GM19455 (cell line): ENCODE data around the gene NPNT.

Experiments used
- ATAC-seq: cut with Tn5 transposase; IDR thresholded peaks from one replicate; pipeline ENCODE4 v1.9.1; 2021; ENCODE audit not compliant: unreplicated experiment

NPNT gene

GRCh38 chr4:105967058-105967658 is 71.9 kb downstream of the NPNT start:
- ATAC-seq = no peak

- no peak for ATAC-seq
These were observed 74.3 kb downstream of the NPNT start for GRCh38 chr4:105969575-105969974.

GRCh38 chr4:105970371-105970770 is 75.1 kb downstream of the NPNT start:
- no peak for ATAC-seq

- no peak for ATAC-seq
These were observed 75.8 kb downstream of the NPNT start for GRCh38 chr4:105971036-105971435.

GRCh38 chr4:105972946-105973621 is 77.8 kb downstream of the NPNT start:
- no peak for ATAC-seq

GRCh38 chr4:105976915-105977314 is 81.6 kb downstream of the NPNT start:
- ATAC-seq = no peak

GRCh38 chr4:105978684-105979296 is 83.5 kb downstream of the NPNT start:
- ATAC-seq = no peak

- no peak for ATAC-seq
These were observed 84.2 kb downstream of the NPNT start for GRCh38 chr4:105979506-105979905.

- no peak for ATAC-seq
These were observed 93.4 kb downstream of the NPNT start for GRCh38 chr4:105988671-105989070.

- no peak for ATAC-seq
These were observed 94.4 kb downstream of the NPNT start for GRCh38 chr4:105989485-105990242.

GRCh38 chr4:105990933-105991332 is 95.7 kb downstream of the NPNT start:
- no peak for ATAC-seq

- ATAC-seq = no peak
These were observed 96.5 kb downstream of the NPNT start for GRCh38 chr4:105991726-105992125.

- no peak for ATAC-seq
These were observed 97.5 kb downstream of the NPNT start for GRCh38 chr4:105992641-105993305.

- no peak for ATAC-seq
These were observed 98.8 kb downstream of the NPNT start for GRCh38 chr4:105994061-105994460.

- no peak for ATAC-seq
These were observed 99.7 kb downstream of the NPNT start for GRCh38 chr4:105994841-105995501.

- no peak for ATAC-seq
These were observed 101.6 kb downstream of the NPNT start for GRCh38 chr4:105996845-105997244.

- no peak for ATAC-seq
These were observed 103.1 kb downstream of the NPNT start for GRCh38 chr4:105998171-105999063.

GRCh38 chr4:106002994-106003393 is 107.7 kb downstream of the NPNT start:
- ATAC-seq = no peak

- ATAC-seq = no peak
These were observed 115.5 kb downstream of the NPNT start for GRCh38 chr4:106010761-106011160.

- ATAC-seq = no peak
These were observed 116.1 kb downstream of the NPNT start for GRCh38 chr4:106011387-106011786.
